HG02870 (cell line): ENCODE measurements around the gene RAB27B.

Experiments used
- ATAC-seq: cut with Tn5 transposase; IDR thresholded peaks from one replicate; pipeline ENCODE4 v1.9.1; 2021; ENCODE audit warnings: mild to moderate bottlenecking, moderate library complexity; ENCODE audit not compliant: unreplicated experiment

The RAB27B gene

GRCh38 chr18:54906331-54907185 lies 78.3 kb downstream of the RAB27B start:
- ATAC-seq, result no peak

GRCh38 chr18:54909538-54909937 lies 81.3 kb downstream of the RAB27B start:
- ATAC-seq, result no peak

- ATAC-seq, result no peak
Measured at GRCh38 chr18:54910161-54910919, 82.1 kb downstream of the RAB27B start.

GRCh38 chr18:54911551-54911950 lies 83.3 kb downstream of the RAB27B start:
- no peak for ATAC-seq

- no peak for ATAC-seq
Measured at GRCh38 chr18:54914816-54915215, 86.5 kb downstream of the RAB27B start.

GRCh38 chr18:54916507-54916906 lies 88.2 kb downstream of the RAB27B start:
- no peak for ATAC-seq

- no peak for ATAC-seq
Measured at GRCh38 chr18:54918060-54918459, 89.8 kb downstream of the RAB27B start.

- ATAC-seq, result no peak
Measured at GRCh38 chr18:54919412-54919811, 91.1 kb downstream of the RAB27B start.

GRCh38 chr18:54923339-54923956 lies 95.2 kb downstream of the RAB27B start:
- no peak for ATAC-seq

GRCh38 chr18:54924948-54925347 lies 96.7 kb downstream of the RAB27B start:
- ATAC-seq, result no peak

- no peak for ATAC-seq
Measured at GRCh38 chr18:54926593-54927325, 98.5 kb downstream of the RAB27B start.

GRCh38 chr18:54928236-54928635 lies 100.0 kb downstream of the RAB27B start:
- ATAC-seq, result no peak

GRCh38 chr18:54931152-54931551 lies 102.9 kb downstream of the RAB27B start:
- ATAC-seq, result no peak

- no peak for ATAC-seq
Measured at GRCh38 chr18:54932472-54932871, 104.2 kb downstream of the RAB27B start.

GRCh38 chr18:54938506-54938905 lies 110.2 kb downstream of the RAB27B start:
- no peak for ATAC-seq

GRCh38 chr18:54939361-54939917 lies 111.2 kb downstream of the RAB27B start:
- ATAC-seq, result no peak

- no peak for ATAC-seq
Measured at GRCh38 chr18:54942144-54942543, 113.9 kb downstream of the RAB27B start.

GRCh38 chr18:54942569-54942968 lies 114.3 kb downstream of the RAB27B start:
- ATAC-seq, result no peak
